Ishikawa (cell line): ENCODE measurements around the gene CD99.

Experiments
- CEBPB ChIP-seq: IDR thresholded peaks from 2 replicates; pipeline ENCODE4 v1.6.1; 2012
- CREB1 ChIP-seq: IDR thresholded peaks from 2 replicates; pipeline ENCODE4 v1.6.1; 2012; ENCODE audit warnings: low read depth
- EP300 ChIP-seq: IDR thresholded peaks from 2 replicates; pipeline ENCODE4 v1.6.1; 2012; ENCODE audit warnings: borderline replicate concordance
- FOXM1 ChIP-seq: IDR thresholded peaks from 2 replicates; pipeline ENCODE4 v1.6.1; 2012; ENCODE audit warnings: low read depth, borderline replicate concordance
- MAX ChIP-seq: IDR thresholded peaks from 2 replicates; pipeline ENCODE4 v1.6.1; 2012
- NFIC ChIP-seq: IDR thresholded peaks from 2 replicates; pipeline ENCODE4 v1.6.1; 2012
- REST ChIP-seq: IDR thresholded peaks from 2 replicates; pipeline ENCODE4 v1.6.1; 2012; ENCODE audit warnings: low read depth, mild to moderate bottlenecking
- TAF1 ChIP-seq: IDR thresholded peaks from 2 replicates; pipeline ENCODE4 v1.6.1; 2012; ENCODE audit warnings: low read depth, mild to moderate bottlenecking
- TEAD4 ChIP-seq: IDR thresholded peaks from 2 replicates; pipeline ENCODE4 v1.6.1; 2012
- YY1 ChIP-seq: IDR thresholded peaks from 2 replicates; pipeline ENCODE4 v1.6.1; 2012; ENCODE audit warnings: low read depth

- no peak for TF ChIP-seq TAF1
- TF ChIP-seq CREB1 = no peak
- TF ChIP-seq CEBPB = no peak
- no peak for TF ChIP-seq MAX
- TF ChIP-seq FOXM1 = no peak
- TF ChIP-seq EP300 = no peak
- TF ChIP-seq YY1 = no peak
- TF ChIP-seq NFIC = no peak
- no peak for TF ChIP-seq REST
- TF ChIP-seq TEAD4 = no peak
These were observed 3.8 kb downstream of the CD99 start for GRCh38 chrX:2694914-2695267.
